ENCODE measurements around the gene AFMID. TPM values are rescaled to one million over a fixed set of nuclear protein-coding genes. Genes with fewer than 3 reads are reported as not detected.

The AFMID gene
- total and polyA plus RNA-seq, 2 of the 13 experiments (the other 11 are each of a cell fraction or from before 2014, with no cell fraction given) = 249 to 270 TPM

DNA sequence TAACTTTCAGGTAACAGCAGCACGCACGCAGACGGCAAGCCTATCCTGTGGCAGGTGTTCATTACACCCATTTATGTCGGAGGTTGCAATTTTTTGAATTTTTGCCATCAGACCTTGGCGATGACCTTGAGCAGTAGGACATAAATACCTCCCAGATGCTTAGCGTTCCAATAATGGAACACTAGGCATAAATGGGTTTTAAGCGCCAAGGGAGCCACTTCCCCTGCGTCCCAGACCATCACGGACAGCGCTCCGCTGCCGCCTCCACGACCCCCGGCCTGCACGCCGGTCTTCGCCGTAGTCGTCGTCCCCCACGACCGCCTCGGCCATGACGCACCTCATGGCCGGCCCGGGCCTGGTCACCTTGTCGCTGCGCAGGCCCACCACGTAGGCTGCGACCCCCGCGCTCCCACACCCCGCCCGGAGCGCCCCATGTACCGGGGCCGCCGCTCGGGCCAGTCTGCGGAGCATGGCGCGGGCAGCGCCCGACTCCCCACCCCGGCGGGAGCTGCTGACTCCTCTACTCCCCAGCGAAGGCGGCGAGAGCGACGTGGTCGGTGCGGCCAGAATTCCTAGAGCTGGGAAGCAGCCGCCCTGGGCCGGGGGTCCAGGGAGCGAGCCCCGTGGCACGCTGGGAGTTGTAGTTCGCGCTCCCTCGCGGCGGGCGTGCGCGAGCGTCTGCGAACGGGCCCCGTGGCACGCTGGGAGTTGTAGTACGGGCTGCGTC lies 66.9 kb downstream of the AFMID start (continued):
- TF ChIP-seq, protein P1, sequence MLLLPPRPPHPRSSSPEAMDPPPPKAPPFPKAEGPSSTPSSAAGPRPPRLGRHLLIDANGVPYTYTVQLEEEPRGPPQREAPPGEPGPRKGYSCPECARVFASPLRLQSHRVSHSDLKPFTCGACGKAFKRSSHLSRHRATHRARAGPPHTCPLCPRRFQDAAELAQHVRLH (CRISPR knock-in tag; IDR thresholded peaks at IDR 0.05; ENCODE audit: borderline replicate concordance, low read depth) = peak; percentile 71
- peak; percentile 62; the same call in 1 of the 2 replicates for TF ChIP-seq ZNF558 (CRISPR knock-in tag; IDR thresholded peaks at IDR 0.05; ENCODE audit: borderline replicate concordance)
- TF ChIP-seq RNF2 (conservative IDR thresholded peaks at IDR 0.05; ENCODE audit: low read depth) = peak; percentile 95
- TF ChIP-seq MIER2 (CRISPR knock-in tag; IDR thresholded peaks at IDR 0.05) = 0 out of 2 replicates have a peak, but pooled peaks have one; percentile 64
- TF ChIP-seq POLR2G (IDR thresholded peaks at IDR 0.05; ENCODE audit: low read depth, low read length) = peak; percentile 82
- no peak for TF ChIP-seq NONO (IDR thresholded peaks at IDR 0.05)
- TF ChIP-seq NONO (CRISPR knock-in tag; conservative IDR thresholded peaks at IDR 0.05) = peak; percentile 91
- peak; percentile 97; the same call in 1 of the 2 replicates for TF ChIP-seq ZNF235 (CRISPR knock-in tag; IDR thresholded peaks at IDR 0.05; ENCODE audit: borderline replicate concordance)
- no peak for TF ChIP-seq ZNF496 (CRISPR knock-in tag; IDR thresholded peaks at IDR 0.05; ENCODE audit: insufficient replicate concordance)
- peak; percentile 91; the same call in 1 of the 2 replicates for TF ChIP-seq WIZ (CRISPR knock-in tag; IDR thresholded peaks at IDR 0.05)
- peak; percentile 72 for TF ChIP-seq SMAD3 (CRISPR knock-in tag; IDR thresholded peaks at IDR 0.05)
- no peak for TF ChIP-seq KLF13 (CRISPR knock-in tag; IDR thresholded peaks at IDR 0.05)
- peak; percentile 93 for TF ChIP-seq SRY (CRISPR knock-in tag; IDR thresholded peaks at IDR 0.05)
- TF ChIP-seq, protein P2, sequence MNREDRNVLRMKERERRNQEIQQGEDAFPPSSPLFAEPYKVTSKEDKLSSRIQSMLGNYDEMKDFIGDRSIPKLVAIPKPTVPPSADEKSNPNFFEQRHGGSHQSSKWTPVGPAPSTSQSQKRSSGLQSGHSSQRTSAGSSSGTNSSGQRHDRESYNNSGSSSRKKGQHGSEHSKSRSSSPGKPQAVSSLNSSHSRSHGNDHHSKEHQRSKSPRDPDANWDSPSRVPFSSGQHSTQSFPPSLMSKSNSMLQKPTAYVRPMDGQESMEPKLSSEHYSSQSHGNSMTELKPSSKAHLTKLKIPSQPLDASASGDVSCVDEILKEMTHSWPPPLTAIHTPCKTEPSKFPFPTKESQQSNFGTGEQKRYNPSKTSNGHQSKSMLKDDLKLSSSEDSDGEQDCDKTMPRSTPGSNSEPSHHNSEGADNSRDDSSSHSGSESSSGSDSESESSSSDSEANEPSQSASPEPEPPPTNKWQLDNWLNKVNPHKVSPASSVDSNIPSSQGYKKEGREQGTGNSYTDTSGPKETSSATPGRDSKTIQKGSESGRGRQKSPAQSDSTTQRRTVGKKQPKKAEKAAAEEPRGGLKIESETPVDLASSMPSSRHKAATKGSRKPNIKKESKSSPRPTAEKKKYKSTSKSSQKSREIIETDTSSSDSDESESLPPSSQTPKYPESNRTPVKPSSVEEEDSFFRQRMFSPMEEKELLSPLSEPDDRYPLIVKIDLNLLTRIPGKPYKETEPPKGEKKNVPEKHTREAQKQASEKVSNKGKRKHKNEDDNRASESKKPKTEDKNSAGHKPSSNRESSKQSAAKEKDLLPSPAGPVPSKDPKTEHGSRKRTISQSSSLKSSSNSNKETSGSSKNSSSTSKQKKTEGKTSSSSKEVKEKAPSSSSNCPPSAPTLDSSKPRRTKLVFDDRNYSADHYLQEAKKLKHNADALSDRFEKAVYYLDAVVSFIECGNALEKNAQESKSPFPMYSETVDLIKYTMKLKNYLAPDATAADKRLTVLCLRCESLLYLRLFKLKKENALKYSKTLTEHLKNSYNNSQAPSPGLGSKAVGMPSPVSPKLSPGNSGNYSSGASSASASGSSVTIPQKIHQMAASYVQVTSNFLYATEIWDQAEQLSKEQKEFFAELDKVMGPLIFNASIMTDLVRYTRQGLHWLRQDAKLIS (CRISPR knock-in tag; IDR thresholded peaks at IDR 0.05) = no peak; the same call in 1 of the 2 replicates
- TF ChIP-seq MEF2D (CRISPR knock-in tag; IDR thresholded peaks at IDR 0.05) = peak; percentile 17; the same call in 1 of the 2 replicates
- TF ChIP-seq ZNF12 (CRISPR knock-in tag; IDR thresholded peaks at IDR 0.05) = no peak
- no peak; the same call in 1 of the 2 replicates for TF ChIP-seq GTF3A (CRISPR knock-in tag; conservative IDR thresholded peaks at IDR 0.05)
- TF ChIP-seq ZNF768 (CRISPR knock-in tag; IDR thresholded peaks at IDR 0.05) = peak; percentile 71; the same call in 1 of the 2 replicates
- TF ChIP-seq, protein P3, sequence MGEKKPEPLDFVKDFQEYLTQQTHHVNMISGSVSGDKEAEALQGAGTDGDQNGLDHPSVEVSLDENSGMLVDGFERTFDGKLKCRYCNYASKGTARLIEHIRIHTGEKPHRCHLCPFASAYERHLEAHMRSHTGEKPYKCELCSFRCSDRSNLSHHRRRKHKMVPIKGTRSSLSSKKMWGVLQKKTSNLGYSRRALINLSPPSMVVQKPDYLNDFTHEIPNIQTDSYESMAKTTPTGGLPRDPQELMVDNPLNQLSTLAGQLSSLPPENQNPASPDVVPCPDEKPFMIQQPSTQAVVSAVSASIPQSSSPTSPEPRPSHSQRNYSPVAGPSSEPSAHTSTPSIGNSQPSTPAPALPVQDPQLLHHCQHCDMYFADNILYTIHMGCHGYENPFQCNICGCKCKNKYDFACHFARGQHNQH (CRISPR knock-in tag; IDR thresholded peaks at IDR 0.05) = peak; percentile 72; the same call in 1 of the 2 replicates
- TF ChIP-seq, protein P4, sequence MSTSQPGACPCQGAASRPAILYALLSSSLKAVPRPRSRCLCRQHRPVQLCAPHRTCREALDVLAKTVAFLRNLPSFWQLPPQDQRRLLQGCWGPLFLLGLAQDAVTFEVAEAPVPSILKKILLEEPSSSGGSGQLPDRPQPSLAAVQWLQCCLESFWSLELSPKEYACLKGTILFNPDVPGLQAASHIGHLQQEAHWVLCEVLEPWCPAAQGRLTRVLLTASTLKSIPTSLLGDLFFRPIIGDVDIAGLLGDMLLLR (CRISPR knock-in tag; IDR thresholded peaks at IDR 0.05) = peak; percentile 90
- peak; percentile 98 for TF ChIP-seq ZFX (CRISPR knock-in tag; IDR thresholded peaks at IDR 0.05; ENCODE audit: low read depth)
- no peak for TF ChIP-seq ZNF282 (IDR thresholded peaks at IDR 0.05; ENCODE audit: partially characterized antibody)
- TF ChIP-seq, protein P5, sequence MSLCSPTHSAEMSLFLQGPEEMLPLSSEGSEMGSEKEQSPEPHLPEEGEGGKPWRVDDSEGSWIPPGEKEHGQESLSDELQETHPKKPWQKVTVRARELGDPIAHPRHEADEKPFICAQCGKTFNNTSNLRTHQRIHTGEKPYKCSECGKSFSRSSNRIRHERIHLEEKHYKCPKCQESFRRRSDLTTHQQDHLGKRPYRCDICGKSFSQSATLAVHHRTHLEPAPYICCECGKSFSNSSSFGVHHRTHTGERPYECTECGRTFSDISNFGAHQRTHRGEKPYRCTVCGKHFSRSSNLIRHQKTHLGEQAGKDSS (CRISPR knock-in tag; IDR thresholded peaks at IDR 0.05; ENCODE audit: borderline replicate concordance, low read depth) = no peak; the same call in 1 of the 2 replicates
- peak; percentile 75 for TF ChIP-seq SMAD1 (CRISPR knock-in tag; IDR thresholded peaks at IDR 0.05; ENCODE audit: borderline replicate concordance, low read depth)

Measured in HepG2 (cell line).